Right lobe of liver (tissue), 4 donors: Measurements from ENCODE around the gene IRAK3.

Experiments used
- CTCF ChIP-seq, 4 donors: fragments of 200-600 bp in 3 of 4; fragments of 450-650 bp in 1 of 4; IDR thresholded peaks; one replicate each; pipeline versions ENCODE4 v1.5.1 to v1.8.0; 2016 to 2022; ENCODE audit warnings: antibody characterized with exemption in 4 of 4, mild to moderate bottlenecking in 2 of 4
- POLR2A ChIP-seq: fragments of 450-650 bp; IDR thresholded peaks from one replicate; pipeline ENCODE4 v1.6.1; 2017; ENCODE audit warnings: antibody characterized with exemption, mild to moderate bottlenecking
- donor health status: DM: no; HTN: no; CAD: no.
- donor health status: DM: no; HTN: no; CAD: no.
- donor health status: DM: no; HTN: yes; CAD: no.

- TF ChIP-seq CTCF (IDR thresholded peaks at IDR 0.05) = no peak
- no peak for TF ChIP-seq POLR2A
Observed at GRCh38 chr12:66237505-66238175, 48.6 kb downstream of the IRAK3 start.
